ENCODE results near the gene RFWD3.

DNA sequence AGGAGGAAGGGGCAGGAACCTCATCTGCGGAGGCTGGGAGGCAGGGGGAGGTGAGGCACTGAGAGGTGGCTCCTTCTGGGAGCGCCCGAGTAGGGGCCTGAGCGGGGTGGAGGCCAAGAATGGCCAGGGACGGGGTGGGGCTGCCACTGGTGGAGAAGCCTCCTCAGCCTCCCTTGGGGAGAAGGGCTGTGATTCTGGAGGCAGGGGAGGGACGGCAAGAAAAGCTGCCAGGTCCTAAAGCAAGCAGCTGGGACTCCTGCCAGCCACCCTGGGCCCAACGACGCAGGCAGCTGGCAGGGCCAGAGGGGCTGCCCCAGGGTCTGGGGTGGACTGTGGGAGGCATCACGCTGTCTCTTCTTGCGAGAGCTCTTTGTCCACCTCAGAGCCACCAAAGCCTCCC, 46.6 kb upstream of the RFWD3 start:
- TF ChIP-seq, protein P1, sequence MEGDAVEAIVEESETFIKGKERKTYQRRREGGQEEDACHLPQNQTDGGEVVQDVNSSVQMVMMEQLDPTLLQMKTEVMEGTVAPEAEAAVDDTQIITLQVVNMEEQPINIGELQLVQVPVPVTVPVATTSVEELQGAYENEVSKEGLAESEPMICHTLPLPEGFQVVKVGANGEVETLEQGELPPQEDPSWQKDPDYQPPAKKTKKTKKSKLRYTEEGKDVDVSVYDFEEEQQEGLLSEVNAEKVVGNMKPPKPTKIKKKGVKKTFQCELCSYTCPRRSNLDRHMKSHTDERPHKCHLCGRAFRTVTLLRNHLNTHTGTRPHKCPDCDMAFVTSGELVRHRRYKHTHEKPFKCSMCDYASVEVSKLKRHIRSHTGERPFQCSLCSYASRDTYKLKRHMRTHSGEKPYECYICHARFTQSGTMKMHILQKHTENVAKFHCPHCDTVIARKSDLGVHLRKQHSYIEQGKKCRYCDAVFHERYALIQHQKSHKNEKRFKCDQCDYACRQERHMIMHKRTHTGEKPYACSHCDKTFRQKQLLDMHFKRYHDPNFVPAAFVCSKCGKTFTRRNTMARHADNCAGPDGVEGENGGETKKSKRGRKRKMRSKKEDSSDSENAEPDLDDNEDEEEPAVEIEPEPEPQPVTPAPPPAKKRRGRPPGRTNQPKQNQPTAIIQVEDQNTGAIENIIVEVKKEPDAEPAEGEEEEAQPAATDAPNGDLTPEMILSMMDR (conservative IDR thresholded peaks at IDR 0.05; ENCODE audit: low read depth, low read length) = no peak
- TF ChIP-seq RCOR1 (IDR thresholded peaks at IDR 0.05; ENCODE audit: insufficient replicate concordance, low read length) (no peak), RAD21 (IDR thresholded peaks at IDR 0.05; ENCODE audit: low read length) (no peak), RFX5 (IDR thresholded peaks at IDR 0.05; ENCODE audit: low read depth, low read length) (no peak), MAZ (IDR thresholded peaks at IDR 0.05; ENCODE audit: borderline replicate concordance, low read depth, low read length) (no peak), POLR2A (IDR thresholded peaks at IDR 0.05; ENCODE audit: low read depth, low read length) (no peak), USF2 (IDR thresholded peaks at IDR 0.05; ENCODE audit: low read depth, low read length) (no peak), BHLHE40 (IDR thresholded peaks at IDR 0.05; ENCODE audit: low read depth, low read length) (no peak), MXI1 (IDR thresholded peaks at IDR 0.05; ENCODE audit: borderline replicate concordance, low read depth, low read length) (no peak), CEBPB (IDR thresholded peaks at IDR 0.05; ENCODE audit: low read depth, low read length) (no peak), CHD1 (IDR thresholded peaks at IDR 0.05; ENCODE audit: low read depth, low read length) (no peak), MAFK (IDR thresholded peaks at IDR 0.05; ENCODE audit: low read depth, low read length) (no peak), FOS (IDR thresholded peaks at IDR 0.05; ENCODE audit: low read depth, low read length) (no peak)

Data from IMR-90 (cell line).